Measurements from ENCODE around the gene FHL1.

DNA sequence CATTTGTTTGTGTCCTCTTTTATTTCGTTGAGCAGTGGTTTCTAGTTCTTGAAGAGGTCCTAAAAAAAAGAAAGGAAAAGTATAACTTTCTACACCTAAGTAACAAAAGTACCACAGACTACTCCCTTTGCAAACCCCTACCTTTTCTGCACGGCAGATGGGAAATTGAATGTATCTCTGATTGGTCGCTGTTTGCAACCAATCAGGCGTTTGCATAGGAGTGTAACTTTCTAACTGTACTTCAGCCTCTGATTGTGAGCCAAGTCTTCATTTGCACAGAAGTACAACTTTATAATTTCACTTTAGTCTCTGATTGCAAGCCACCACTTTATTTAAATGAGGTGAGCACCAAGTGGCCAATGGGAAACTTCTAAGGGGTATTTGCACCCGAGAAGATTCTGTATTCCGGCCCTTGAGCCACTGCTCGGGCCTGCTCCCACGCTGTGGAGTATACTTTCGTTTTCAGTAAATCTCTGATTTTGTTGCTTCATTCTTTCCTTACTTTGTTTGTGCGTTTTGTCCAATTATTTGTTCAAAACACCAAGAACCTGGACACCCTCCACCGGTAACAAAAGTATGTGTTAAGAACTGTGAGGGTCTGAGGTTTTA lies 40.3 kb upstream of the FHL1 start:
- no peak for TF ChIP-seq POLR2A (IDR thresholded peaks at IDR 0.05)
- TF ChIP-seq, protein P1, sequence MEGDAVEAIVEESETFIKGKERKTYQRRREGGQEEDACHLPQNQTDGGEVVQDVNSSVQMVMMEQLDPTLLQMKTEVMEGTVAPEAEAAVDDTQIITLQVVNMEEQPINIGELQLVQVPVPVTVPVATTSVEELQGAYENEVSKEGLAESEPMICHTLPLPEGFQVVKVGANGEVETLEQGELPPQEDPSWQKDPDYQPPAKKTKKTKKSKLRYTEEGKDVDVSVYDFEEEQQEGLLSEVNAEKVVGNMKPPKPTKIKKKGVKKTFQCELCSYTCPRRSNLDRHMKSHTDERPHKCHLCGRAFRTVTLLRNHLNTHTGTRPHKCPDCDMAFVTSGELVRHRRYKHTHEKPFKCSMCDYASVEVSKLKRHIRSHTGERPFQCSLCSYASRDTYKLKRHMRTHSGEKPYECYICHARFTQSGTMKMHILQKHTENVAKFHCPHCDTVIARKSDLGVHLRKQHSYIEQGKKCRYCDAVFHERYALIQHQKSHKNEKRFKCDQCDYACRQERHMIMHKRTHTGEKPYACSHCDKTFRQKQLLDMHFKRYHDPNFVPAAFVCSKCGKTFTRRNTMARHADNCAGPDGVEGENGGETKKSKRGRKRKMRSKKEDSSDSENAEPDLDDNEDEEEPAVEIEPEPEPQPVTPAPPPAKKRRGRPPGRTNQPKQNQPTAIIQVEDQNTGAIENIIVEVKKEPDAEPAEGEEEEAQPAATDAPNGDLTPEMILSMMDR (IDR thresholded peaks at IDR 0.05) = no peak
- no peak for TF ChIP-seq EP300 (IDR thresholded peaks at IDR 0.05)

Data from ovary (tissue), 3 donors.